GM18519 (cell line): ENCODE data around the gene STRADA.

ENCODE experiments used
- ATAC-seq: cut with Tn5 transposase; IDR thresholded peaks from one replicate; pipeline ENCODE4 v1.9.1; 2021; ENCODE audit warnings: mild to moderate bottlenecking, moderate library complexity; ENCODE audit not compliant: unreplicated experiment, low FRiP score

The STRADA gene

DNA sequence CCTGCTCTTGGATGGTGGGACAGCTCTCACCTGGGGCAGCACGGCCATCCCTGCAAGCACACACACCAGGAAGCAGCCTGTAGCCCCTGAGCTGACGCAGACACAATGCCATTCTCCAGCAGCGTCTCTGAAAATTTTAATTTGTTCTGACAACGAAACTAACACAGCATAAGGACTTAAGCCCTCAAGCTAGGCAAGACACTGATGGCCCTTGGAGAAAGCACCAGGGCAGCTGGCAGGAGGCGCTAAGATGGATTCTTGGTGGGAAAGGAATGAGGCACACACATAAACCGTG is 38.9 kb downstream of the STRADA start:
- ATAC-seq, result no peak

DNA sequence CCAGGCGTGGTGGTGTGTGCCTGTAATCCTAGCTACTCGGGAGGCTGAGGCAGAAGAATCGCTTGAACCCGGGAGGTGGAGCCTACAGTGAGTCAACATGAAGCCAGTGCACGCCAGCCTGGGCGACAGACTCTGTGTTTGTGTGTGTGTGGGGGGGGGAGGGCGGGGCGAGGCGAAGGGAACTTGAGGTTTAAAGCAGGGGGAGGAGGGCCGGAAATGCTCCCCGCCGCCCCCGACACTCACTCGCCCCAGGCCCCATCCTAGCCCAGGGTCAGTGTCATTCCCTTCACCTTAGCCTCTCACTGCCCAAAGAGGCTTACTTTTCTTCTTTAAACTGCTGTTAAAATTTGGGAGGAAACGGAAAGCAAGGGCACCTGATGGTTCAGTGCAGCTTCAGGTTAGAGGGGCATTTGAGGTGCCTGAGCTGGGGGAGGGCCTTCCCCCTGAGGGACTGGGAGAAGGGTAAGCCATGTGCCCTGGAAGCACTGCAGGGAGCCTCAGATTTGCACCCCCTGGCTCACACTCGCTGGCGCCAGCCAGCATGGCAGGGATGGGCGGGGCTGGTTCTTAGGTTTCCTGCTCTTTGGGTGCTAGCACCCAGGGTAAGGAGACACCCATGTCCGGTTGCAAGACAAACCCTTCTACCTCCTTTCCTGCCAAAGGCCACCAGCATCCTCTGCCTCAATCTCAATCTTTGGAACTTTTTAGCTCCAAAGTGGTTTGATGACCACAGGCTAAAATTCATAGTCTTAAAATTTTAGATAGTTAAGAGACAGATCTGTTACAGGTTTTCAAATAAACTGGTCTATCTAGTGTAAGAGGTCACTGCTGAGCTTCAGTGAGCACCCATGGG is 39.5 kb downstream of the STRADA start:
- ATAC-seq, result no peak

DNA sequence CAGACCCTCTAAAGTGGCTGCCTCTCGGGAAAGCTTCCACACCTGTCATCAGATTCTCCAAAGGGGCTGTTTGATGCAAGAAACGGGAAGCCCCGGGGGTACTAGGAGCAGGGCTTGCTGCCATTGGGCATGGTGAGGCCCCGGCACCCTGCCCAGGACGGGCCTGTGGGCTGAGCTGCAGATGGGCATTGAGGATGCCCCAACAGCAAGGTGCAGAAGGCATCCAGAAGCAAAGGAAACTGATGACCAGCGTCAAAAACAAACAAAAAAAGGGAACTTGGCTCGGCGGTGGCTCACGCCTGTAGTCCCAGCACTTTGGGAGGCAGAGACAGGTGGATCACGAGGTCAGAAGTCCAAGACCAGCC is 40.2 kb downstream of the STRADA start:
- ATAC-seq, result no peak

DNA sequence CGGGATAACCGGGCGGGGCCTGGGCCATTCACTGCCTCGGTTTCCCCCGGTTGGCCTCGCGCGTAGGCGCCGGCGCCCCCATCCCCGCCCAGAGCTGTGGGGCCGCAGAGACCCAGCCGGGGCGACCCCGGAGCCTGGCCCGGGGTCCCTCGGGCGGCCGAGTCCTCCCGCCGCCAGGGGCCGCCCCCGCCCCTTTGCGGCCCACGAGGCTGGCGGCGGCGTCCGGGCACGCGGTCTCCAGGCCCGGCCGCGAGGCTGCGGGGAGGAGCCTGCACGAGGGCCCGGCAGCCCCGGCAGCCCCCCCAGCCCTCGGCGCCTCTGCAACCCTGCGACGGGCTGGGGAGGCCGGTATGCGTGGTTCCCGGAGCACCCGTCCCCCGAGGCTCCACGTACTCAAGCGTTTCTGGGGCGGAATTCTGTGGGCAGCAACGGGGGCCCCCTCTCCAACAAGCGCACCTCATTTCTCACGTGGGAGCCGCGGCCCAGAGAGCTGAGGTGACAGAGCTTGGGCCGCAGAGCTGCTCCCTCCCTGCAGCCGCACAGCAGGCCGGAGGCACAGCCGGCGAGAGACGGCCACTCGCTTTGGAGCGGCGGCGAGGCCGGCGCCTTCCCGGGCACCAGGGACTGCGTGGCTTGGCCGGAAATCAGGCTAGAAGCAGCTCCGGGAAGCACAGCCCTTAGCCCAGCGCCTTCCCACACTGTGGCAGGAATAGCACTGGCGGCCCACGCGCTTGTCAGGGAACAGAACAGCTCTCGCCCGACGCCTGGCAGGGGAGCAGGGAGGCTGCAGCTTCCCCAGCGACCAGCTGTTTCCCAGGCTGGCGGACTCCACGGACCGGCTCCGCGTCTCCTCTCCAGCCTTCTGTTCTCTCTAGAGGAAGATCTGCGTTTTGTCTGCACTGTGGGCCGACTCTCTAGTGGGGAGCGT is 40.8 kb downstream of the STRADA start:
- ATAC-seq, result no peak

DNA sequence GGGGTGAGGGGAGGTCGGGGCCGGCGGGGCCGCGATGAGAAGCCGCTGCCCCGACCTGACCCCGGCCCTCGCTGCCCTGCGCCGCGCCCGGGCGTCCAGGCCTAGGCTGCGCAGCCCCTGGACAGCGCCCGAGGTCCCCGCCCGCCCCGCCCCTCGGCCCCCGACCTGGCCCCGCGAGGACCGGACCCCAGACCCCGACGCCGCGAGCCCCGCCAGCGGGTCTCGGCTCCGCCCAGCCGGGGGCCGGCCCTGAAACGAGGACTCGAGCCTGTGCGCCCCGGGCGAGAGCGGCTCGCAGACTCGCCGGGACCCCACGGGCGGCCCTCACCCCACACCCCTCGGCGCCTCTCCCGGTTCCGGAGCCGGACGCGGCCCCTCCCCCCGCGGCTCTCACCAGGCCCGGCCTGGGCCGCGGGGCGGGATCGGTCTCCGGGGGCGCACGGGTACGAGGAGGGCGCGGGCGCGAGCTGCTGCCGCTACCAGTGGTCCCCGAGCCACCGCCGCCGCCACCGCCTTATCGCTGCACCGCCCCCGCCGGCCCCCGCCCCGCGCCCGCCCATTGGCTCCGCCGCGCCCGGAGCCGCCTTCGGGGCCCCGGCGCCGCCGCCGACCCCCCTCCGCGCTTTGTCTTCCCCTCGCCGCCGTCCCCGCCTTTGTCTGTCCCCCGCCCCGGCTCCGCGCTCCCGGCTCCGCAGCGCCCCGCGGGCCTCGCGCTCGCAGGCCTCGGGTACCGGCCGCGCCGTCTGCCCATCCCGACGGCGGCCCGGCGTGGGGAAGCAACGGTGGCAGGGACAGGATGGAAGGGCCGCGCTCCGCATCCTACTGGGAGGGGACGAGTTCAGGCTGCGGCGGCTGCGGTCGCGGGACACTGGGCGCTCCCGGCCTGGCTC is 41.7 kb downstream of the STRADA start, which contains the start of gene LIMD2:
Gene LIMD2 (minus strand): TSS at position 488 of the 890 bp plus-strand sequence. CDS start 827 bp downstream, outside the sequence.
- ATAC-seq, result no peak

GRCh38 chr17:63698886-63699637 is 42.5 kb downstream of the STRADA start:
- no peak for ATAC-seq

- no peak for ATAC-seq
Measured at GRCh38 chr17:63698381-63698885, 43.2 kb downstream of the STRADA start.

- ATAC-seq, result no peak
Measured at GRCh38 chr17:63697341-63698286, 44.0 kb downstream of the STRADA start.

- no peak for ATAC-seq
Measured at GRCh38 chr17:63696381-63696961, 45.1 kb downstream of the STRADA start.

DNA sequence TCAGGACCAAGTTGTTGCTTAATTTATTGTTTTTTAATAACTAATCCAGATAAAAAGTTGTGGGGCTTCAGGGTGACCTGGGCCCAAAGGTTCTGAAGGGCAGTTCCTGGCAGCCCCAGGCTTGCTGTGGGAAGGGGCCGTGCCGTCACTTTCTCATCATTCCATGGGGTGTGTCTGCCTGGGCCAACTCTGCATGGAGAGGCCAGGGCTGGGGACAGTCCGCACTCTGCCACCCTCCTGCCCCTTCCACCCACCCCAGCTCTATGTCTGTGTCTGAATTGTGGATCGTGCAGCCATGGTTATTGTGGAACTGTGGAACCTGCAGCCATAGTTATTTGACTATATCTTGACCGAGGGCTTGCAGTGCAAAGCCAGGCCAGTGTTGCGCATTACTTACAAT is 45.7 kb downstream of the STRADA start:
- ATAC-seq, result no peak

GRCh38 chr17:63694950-63695773 is 46.4 kb downstream of the STRADA start:
- ATAC-seq, result no peak

DNA sequence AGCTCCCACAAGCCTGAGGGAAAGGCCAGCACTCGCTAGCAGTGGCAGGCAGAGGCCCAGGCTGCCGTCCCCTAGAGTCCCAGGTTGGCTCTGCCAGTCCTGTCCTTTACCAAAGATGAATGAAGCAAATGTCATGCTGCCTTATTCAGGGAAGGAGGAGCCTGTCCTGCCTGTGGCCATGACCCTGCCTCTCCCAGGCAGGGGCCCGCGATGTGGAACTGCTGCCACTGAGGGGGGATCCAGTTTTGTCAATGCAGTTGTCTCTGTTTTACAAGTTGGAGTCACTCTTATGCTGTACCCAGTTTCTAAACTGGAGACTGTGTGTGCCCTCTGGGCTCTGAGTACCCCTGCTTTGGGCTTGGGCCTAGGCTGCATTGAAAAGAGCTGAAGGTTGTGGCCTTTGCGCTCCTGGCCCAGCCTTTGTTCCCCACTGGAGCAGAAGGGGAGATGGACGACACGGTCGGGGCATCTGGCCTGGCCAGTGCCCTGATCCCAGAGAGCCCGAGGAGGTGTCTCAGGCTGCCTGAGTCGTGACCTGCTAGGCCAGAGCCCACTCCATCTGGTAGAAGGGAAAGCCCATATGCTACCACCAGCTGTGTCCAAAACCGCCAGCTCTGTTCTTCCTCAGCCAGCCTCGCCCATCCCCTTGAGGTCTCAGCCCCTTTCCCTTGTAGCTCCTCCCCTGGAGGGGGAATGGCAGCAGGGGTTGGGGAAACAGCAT is 47.2 kb downstream of the STRADA start:
- ATAC-seq, result no peak

DNA sequence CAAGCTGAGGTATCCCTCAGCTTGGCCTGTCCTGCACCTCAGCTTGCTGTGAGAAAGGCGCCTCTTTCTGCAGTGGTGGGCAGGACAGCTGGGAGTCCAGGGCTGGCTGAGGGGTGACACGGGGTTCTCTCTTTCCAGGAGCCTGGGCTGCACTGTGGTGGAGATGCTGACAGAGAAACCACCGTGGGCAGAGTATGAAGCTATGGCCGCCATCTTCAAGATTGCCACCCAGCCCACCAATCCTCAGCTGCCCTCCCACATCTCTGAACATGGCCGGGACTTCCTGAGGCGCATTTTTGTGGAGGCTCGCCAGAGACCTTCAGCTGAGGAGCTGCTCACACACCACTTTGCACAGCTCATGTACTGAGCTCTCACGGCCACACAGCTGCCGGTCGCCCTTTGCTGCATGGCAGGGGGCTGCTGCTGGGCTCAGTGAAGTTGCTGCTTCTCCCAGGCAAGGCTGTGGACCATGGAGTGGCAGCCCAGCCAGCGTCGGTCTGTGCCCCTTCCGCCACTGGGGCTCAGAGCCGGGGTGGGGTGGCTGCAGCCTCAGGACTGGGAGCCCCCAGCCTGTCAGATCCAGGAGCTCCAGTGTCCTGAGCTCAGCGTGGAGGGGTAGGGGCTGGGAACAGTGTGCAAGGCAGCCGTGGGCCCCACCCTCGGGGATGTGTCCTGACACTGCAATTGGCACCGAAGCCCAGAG is 48.0 kb downstream of the STRADA start:
- ATAC-seq, result no peak

- ATAC-seq, result no peak
Measured at GRCh38 chr17:63692195-63692816, 49.3 kb downstream of the STRADA start.

DNA sequence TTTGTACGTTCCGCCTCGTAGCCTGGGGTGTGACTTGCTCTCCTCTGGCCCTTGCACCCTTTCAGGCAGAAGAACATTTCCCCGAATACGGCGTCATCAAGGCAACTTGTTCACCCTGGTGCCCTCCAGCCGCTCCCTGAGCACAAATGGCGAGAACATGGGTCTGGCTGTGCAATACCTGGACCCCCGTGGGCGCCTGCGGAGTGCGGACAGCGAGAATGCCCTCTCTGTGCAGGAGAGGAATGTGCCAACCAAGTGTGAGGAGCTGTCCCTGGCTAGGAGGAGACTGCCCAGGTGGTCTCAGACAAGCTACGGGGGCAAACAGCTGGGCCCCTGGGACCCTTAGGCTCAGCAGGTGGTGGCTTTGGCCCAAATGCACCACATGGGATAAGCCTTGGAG is 52.1 kb downstream of the STRADA start:
- ATAC-seq, result no peak
